Measurements from ENCODE around the gene PRSS27. TPM values are rescaled to one million over a fixed set of nuclear protein-coding genes. Genes with fewer than 3 reads are reported as not detected.

Gene PRSS27
- polyA plus RNA-seq, 1 of the 3 experiments (the other 2 are of a cell fraction), result 7.7 TPM

DNA sequence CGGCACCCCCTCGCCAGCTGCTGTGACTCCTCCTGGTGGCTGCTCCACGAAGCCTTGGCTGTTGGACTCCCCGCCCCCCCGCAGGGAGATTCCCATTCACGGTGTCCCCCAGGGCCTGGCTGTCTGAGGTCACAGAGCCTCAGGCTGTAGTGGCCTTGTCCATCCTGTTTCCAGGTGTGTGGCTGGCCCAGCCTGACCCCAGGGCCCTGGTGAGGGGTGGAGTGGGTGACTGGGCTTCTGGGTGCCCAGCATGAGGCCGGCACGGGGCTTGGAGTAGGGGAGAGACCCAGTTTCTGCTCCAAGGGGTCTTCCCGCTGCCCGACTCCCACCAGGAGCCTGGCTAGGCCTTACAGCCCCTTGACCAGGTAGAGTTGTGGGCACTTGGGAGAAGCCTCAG lies 10.4 kb downstream of the PRSS27 start:
- no peak overlapping the region for H3K9ac ChIP-seq
- no peaks in the 10 kb centered on the region for H3K27me3 ChIP-seq (ENCODE audit: insufficient read depth)
- no peak overlapping the region for H3K4me3 ChIP-seq (ENCODE audit: low read depth in 2 of 2, low read length in 1 of 2)
- H2AFZ ChIP-seq (ENCODE audit: low read depth), result no peak overlapping the region
- POLR2A ChIA-PET, result no interaction called here
- no peaks in the 10 kb centered on the region for H3K9me3 ChIP-seq
- no peak overlapping the region for H3K4me2 ChIP-seq
- DNase-seq, result no peak
- WGBS (ENCODE audit: low lambda C conversion rate), result 90% methylated on average over 6 of the region's 10 CpGs
- CTCF ChIA-PET, result interaction anchor here (1.0 kb wide), 1 partner anchor 11 kb away, joined by 3 read pairs; the partner anchor contains the start of gene PRSS27
- H3K36me3 ChIP-seq (replicated peaks in 1 of 2; ENCODE audit: control insufficient read depth in 1 of 2, insufficient read depth in 2 of 2, low read length in 1 of 2), result peaks cover 0 to 32% of the 10 kb centered on the region in 2 experiments
- no peak overlapping the region for H3K27ac ChIP-seq (ENCODE audit: low read depth in 2 of 2, low read length in 1 of 2)
- no peaks in the 10 kb centered on the region for H3K9me2 ChIP-seq
- TF ChIP-seq FOXM1 (IDR thresholded peaks at IDR 0.05; ENCODE audit: low read depth) (no peak), CHD2 (IDR thresholded peaks at IDR 0.05; ENCODE audit: low read length, partially characterized antibody) (no peak), JUND (IDR thresholded peaks at IDR 0.05) (no peak), TAF1 (IDR thresholded peaks at IDR 0.05; ENCODE audit: borderline replicate concordance, low read depth, low read length) (no peak), RXRA (IDR thresholded peaks at IDR 0.05; ENCODE audit: borderline replicate concordance, low read depth) (no peak), RCOR1 (IDR thresholded peaks at IDR 0.05; ENCODE audit: low read length) (no peak), MEF2A (IDR thresholded peaks at IDR 0.05; ENCODE audit: borderline replicate concordance, low read depth) (no peak)
- TF ChIP-seq, protein P1, sequence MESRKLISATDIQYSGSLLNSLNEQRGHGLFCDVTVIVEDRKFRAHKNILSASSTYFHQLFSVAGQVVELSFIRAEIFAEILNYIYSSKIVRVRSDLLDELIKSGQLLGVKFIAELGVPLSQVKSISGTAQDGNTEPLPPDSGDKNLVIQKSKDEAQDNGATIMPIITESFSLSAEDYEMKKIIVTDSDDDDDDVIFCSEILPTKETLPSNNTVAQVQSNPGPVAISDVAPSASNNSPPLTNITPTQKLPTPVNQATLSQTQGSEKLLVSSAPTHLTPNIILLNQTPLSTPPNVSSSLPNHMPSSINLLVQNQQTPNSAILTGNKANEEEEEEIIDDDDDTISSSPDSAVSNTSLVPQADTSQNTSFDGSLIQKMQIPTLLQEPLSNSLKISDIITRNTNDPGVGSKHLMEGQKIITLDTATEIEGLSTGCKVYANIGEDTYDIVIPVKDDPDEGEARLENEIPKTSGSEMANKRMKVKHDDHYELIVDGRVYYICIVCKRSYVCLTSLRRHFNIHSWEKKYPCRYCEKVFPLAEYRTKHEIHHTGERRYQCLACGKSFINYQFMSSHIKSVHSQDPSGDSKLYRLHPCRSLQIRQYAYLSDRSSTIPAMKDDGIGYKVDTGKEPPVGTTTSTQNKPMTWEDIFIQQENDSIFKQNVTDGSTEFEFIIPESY (IDR thresholded peaks at IDR 0.05; ENCODE audit: borderline replicate concordance, low read depth), result no peak
- H4K20me1 ChIP-seq (ENCODE audit: insufficient read depth), result no peaks in the 10 kb centered on the region
- 0 out of 2 replicates have a peak, but pooled peaks cover 4% of the 10 kb centered on the region for H3K79me2 ChIP-seq (ENCODE audit: insufficient read depth)
- no peaks in the 10 kb centered on the region for H3F3A ChIP-seq (replicated peaks; ENCODE audit: insufficient read depth)
- no peaks in the 10 kb centered on the region; a peak in 1 of 4 replicates for H3K4me1 ChIP-seq (ENCODE audit: control insufficient read depth in 1 of 2, insufficient read depth in 2 of 2, low read depth in 1 of 2, low read length in 1 of 2)

DNA sequence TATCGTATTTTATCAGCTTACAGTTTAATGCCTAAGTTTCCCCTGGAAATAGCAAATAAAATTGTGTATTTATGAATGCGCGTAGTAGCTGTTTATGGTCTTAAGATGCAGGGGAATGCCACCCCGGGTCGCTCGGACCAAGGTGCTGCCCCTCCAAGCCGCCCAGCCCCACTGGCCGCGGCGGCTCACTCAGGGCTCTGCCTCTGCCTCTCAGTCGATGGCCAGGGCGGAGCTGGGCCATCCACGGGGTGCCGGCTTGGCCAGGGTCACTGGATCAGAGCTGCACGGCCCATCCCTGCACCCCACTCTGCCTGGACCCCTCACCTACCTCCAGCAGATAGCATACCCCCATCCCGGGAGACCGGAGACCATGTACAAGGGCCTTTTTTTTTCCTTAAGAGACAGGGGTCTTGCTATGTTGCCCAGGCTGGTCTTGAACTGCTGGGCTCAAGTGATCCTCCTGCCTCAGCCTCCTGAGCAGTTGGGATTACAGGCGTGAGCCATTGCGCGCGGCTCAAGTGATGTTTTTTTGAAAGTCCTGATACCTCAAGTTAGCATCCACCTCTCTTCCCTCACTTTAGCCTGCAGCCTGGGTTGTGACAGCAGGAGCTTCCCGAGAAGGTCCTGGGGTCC lies 11.0 kb downstream of the PRSS27 start:
- Histone ChIP-seq H3K36me3 (replicated peaks in 1 of 2; ENCODE audit: control insufficient read depth in 1 of 2, insufficient read depth in 2 of 2, low read length in 1 of 2) (peaks cover 0 to 37% of the 10 kb centered on the region in 2 experiments), H3K79me2 (ENCODE audit: insufficient read depth) (0 out of 2 replicates have a peak, but pooled peaks cover 4% of the 10 kb centered on the region), H4K20me1 (ENCODE audit: insufficient read depth) (no peaks in the 10 kb centered on the region), H3K27me3 (ENCODE audit: insufficient read depth) (no peaks in the 10 kb centered on the region), H3K4me1 (ENCODE audit: control insufficient read depth in 1 of 2, insufficient read depth in 2 of 2, low read depth in 1 of 2, low read length in 1 of 2) (no peaks in the 10 kb centered on the region; a peak in 1 of 4 replicates), H3F3A (replicated peaks; ENCODE audit: insufficient read depth) (no peaks in the 10 kb centered on the region), H3K9ac (no peak overlapping the region), H3K9me2 (no peaks in the 10 kb centered on the region), H2AFZ (ENCODE audit: low read depth) (no peak overlapping the region), H3K9me3 (no peaks in the 10 kb centered on the region), H3K4me2 (no peak overlapping the region), H3K27ac (ENCODE audit: low read depth in 2 of 2, low read length in 1 of 2) (no peak overlapping the region), H3K4me3 (ENCODE audit: low read depth in 2 of 2, low read length in 1 of 2) (no peak overlapping the region)
- ChIA-PET POLR2A (no interaction called here), CTCF (no interaction called here)
- TF ChIP-seq, protein P2, sequence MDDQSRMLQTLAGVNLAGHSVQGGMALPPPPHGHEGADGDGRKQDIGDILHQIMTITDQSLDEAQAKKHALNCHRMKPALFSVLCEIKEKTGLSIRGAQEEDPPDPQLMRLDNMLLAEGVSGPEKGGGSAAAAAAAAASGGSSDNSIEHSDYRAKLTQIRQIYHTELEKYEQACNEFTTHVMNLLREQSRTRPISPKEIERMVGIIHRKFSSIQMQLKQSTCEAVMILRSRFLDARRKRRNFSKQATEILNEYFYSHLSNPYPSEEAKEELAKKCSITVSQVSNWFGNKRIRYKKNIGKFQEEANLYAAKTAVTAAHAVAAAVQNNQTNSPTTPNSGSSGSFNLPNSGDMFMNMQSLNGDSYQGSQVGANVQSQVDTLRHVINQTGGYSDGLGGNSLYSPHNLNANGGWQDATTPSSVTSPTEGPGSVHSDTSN (IDR thresholded peaks at IDR 0.05), result no peak
- TF ChIP-seq NRF1 (IDR thresholded peaks at IDR 0.05; ENCODE audit: low read depth, low read length) (no peak), JUND (IDR thresholded peaks at IDR 0.05) (no peak), NFIC (IDR thresholded peaks at IDR 0.05; ENCODE audit: borderline replicate concordance) (no peak), GATA2 (CRISPR knock-in tag; IDR thresholded peaks at IDR 0.05) (no peak), EZH2phosphoT487 (IDR thresholded peaks at IDR 0.05; ENCODE audit: borderline replicate concordance, low read depth) (no peak)
- TF ChIP-seq, protein P1 (IDR thresholded peaks at IDR 0.05; ENCODE audit: borderline replicate concordance, low read depth), result no peak
- TF ChIP-seq, protein P3, sequence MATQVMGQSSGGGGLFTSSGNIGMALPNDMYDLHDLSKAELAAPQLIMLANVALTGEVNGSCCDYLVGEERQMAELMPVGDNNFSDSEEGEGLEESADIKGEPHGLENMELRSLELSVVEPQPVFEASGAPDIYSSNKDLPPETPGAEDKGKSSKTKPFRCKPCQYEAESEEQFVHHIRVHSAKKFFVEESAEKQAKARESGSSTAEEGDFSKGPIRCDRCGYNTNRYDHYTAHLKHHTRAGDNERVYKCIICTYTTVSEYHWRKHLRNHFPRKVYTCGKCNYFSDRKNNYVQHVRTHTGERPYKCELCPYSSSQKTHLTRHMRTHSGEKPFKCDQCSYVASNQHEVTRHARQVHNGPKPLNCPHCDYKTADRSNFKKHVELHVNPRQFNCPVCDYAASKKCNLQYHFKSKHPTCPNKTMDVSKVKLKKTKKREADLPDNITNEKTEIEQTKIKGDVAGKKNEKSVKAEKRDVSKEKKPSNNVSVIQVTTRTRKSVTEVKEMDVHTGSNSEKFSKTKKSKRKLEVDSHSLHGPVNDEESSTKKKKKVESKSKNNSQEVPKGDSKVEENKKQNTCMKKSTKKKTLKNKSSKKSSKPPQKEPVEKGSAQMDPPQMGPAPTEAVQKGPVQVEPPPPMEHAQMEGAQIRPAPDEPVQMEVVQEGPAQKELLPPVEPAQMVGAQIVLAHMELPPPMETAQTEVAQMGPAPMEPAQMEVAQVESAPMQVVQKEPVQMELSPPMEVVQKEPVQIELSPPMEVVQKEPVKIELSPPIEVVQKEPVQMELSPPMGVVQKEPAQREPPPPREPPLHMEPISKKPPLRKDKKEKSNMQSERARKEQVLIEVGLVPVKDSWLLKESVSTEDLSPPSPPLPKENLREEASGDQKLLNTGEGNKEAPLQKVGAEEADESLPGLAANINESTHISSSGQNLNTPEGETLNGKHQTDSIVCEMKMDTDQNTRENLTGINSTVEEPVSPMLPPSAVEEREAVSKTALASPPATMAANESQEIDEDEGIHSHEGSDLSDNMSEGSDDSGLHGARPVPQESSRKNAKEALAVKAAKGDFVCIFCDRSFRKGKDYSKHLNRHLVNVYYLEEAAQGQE (IDR thresholded peaks at IDR 0.05; ENCODE audit: low read depth, low read length), result no peak
- WGBS (ENCODE audit: low lambda C conversion rate), result 96% methylated on average over 18 of the region's 22 CpGs
- no peak for DNase-seq
